ENCODE data around the gene IFNB1.

DNA sequence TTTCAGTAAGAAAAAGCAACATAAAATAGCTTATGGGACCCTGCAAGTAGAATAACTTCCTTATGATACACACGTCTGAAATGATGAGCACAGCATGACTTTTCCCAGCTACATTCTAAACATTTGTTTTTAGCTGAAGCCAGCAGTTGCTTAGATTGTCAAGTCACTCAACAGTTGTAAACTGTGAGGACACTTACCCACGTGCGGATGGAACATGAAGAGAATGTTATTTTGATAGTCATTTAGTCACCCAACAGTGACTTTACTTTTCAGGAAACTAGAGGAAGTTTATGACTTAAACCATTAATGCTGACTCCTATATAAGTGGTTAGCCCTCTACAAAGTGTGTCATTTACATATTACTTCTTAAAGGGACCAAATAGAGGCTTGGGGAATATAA is 49.3 kb downstream of the IFNB1 start:
- TF ChIP-seq, protein P1, sequence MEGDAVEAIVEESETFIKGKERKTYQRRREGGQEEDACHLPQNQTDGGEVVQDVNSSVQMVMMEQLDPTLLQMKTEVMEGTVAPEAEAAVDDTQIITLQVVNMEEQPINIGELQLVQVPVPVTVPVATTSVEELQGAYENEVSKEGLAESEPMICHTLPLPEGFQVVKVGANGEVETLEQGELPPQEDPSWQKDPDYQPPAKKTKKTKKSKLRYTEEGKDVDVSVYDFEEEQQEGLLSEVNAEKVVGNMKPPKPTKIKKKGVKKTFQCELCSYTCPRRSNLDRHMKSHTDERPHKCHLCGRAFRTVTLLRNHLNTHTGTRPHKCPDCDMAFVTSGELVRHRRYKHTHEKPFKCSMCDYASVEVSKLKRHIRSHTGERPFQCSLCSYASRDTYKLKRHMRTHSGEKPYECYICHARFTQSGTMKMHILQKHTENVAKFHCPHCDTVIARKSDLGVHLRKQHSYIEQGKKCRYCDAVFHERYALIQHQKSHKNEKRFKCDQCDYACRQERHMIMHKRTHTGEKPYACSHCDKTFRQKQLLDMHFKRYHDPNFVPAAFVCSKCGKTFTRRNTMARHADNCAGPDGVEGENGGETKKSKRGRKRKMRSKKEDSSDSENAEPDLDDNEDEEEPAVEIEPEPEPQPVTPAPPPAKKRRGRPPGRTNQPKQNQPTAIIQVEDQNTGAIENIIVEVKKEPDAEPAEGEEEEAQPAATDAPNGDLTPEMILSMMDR (IDR thresholded peaks at IDR 0.05): no peak
- no peak for TF ChIP-seq POLR2A (IDR thresholded peaks at IDR 0.05)

Measured in heart left ventricle (tissue), 13 donors.